Calu3 (cell line): ENCODE measurements around the gene ANKFY1. TPM values are rescaled to one million over a fixed set of nuclear protein-coding genes. Genes with fewer than 3 reads are reported as not detected.
"Not testable (repeated sequence)": the region's sequence is repeated elsewhere in the genome, so short reads cannot be mapped to it uniquely, and the experiment has no call there.

Experiments
- BruUV-seq: library from RNA; stranded (reverse); fragments of 400-500 nt; replicated peaks from 2 replicates; lab custom pipeline; 2021; lab: Mats Ljungman, UMichigan
- CTCF ChIA-PET: fragments of 300-600 bp; sonication (Branson Sonifier 250); formaldehyde crosslinking; loops from one replicate; lab custom pipeline; 2022; ENCODE audit warnings: antibody characterized with exemption; lab: Charles Lee
- DNase-seq: peaks from one replicate; pipeline ENCODE4 v3.0.0; 2022
- H3K27ac Mint-ChIP-seq: one replicate; pipeline ENCODE4 v1.8.0; 2022; ENCODE audit warnings: mixed read lengths; ENCODE audit not compliant: unreplicated experiment
- H3K27me3 Mint-ChIP-seq: one replicate; pipeline ENCODE4 v1.8.0; 2022; ENCODE audit warnings: mixed read lengths; ENCODE audit not compliant: unreplicated experiment
- H3K36me3 Mint-ChIP-seq: one replicate; pipeline ENCODE4 v1.8.0; 2022; ENCODE audit warnings: mild to moderate bottlenecking, moderate library complexity, mixed read lengths; ENCODE audit not compliant: insufficient read depth, unreplicated experiment
- H3K4me1 Mint-ChIP-seq: one replicate; pipeline ENCODE4 v1.8.0; 2022; ENCODE audit warnings: mild to moderate bottlenecking, low read depth, mixed read lengths; ENCODE audit not compliant: unreplicated experiment
- H3K4me3 Mint-ChIP-seq: one replicate; pipeline ENCODE4 v1.8.0; 2022; ENCODE audit warnings: mild to moderate bottlenecking, low read depth, moderate library complexity, mixed read lengths; ENCODE audit not compliant: unreplicated experiment
- H3K9me3 Mint-ChIP-seq: one replicate; pipeline ENCODE4 v1.8.0; 2022; ENCODE audit warnings: low read depth, mixed read lengths; ENCODE audit not compliant: unreplicated experiment
- CTCF ChIP-seq: fragments of 200-600 bp; IDR thresholded peaks from one replicate; pipeline ENCODE4 v1.8.0; 2022; ENCODE audit warnings: antibody characterized with exemption; ENCODE audit not compliant: unreplicated experiment
- intact Hi-C: fragments of 100-400 bp; cut with micrococcal nuclease; formaldehyde crosslinking; loops from one replicate; pipeline ENCODE4 v1.10.0; 2022; ENCODE audit not compliant: unreplicated experiment
- total RNA-seq: library from RNA; stranded (reverse); gene quantifications from 2 replicates; pipeline ENCODE4 v1.2.3, GENCODE V29; 2022

The ANKFY1 gene
- total RNA-seq, 1 experiment from 2014 or later, result 46.8 TPM

GRCh38 chr17:4140125-4140524, 123.7 kb downstream of the ANKFY1 start:
- Mint-ChIP-seq H3K27ac (peak overlapping the region; percentile 28), H3K36me3 (peaks cover 37% of the 10 kb centered on the region)

DNA sequence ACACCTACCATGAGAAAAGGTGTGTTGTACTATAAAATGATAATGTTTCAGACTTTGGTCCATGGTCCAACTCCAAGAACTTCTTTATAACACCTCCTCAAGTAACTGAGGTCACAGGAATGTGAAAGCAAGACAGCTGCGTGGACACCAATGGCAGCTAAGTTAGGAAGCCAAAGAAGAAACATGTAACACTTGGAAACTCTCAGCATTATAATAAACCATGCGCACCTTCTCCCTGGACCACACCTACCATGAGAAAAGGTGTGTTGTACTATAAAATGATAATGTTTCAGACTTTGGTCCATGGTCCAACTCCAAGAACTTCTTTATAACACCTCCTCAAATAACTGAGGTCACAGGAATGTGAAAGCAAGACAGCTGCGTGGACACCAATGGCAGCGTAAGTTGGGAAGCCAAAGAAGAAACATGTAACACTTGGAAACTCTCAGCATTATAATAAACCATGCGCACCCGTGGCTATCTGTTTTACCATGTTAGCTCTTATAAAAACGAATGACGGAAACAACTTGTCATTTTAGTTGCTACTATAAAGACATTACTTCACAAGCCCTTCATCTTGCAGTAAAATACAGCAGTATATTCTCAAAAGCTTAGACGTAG, 124.8 kb downstream of the ANKFY1 start:
- H3K4me3 Mint-ChIP-seq, H3K9me3 Mint-ChIP-seq, intact Hi-C loops, BruUV-seq, H3K27ac Mint-ChIP-seq, DNase-seq, H3K27me3 Mint-ChIP-seq, CTCF ChIA-PET: not testable (repeated sequence)
- Mint-ChIP-seq H3K36me3 (peaks cover 32% of the 10 kb centered on the region), H3K4me1 (peaks cover 29% of the 10 kb centered on the region)

More at GRCh38 chr17:4140125-4140524, 123.7 kb downstream of the ANKFY1 start:
- Mint-ChIP-seq H3K27me3 (no peaks in the 10 kb centered on the region), H3K9me3 (no peaks in the 10 kb centered on the region), H3K4me1 (peaks cover 29% of the 10 kb centered on the region), H3K4me3 (peak overlapping the region; percentile 9)
- no TSS peak for BruUV-seq
- CTCF ChIA-PET, result no interaction called here
- TF ChIP-seq CTCF, result no peak
- no peak for DNase-seq
- intact Hi-C loops, result no loop called here

GRCh38 chr17:4136373-4136772, 127.4 kb downstream of the ANKFY1 start:
- intact Hi-C loops, result no loop called here
- CTCF ChIA-PET, result interaction anchor here (0.6 kb wide), 1 partner anchor 8 kb away, joined by 3 read pairs; no protein-coding TSS in a partner anchor
- Mint-ChIP-seq H3K4me3 (no peak overlapping the region), H3K4me1 (peaks cover 24% of the 10 kb centered on the region), H3K27me3 (no peaks in the 10 kb centered on the region), H3K36me3 (peaks cover 5% of the 10 kb centered on the region), H3K27ac (no peak overlapping the region), H3K9me3 (no peaks in the 10 kb centered on the region)
- no peak for TF ChIP-seq CTCF
- no TSS peak for BruUV-seq
- DNase-seq, result no peak

DNA sequence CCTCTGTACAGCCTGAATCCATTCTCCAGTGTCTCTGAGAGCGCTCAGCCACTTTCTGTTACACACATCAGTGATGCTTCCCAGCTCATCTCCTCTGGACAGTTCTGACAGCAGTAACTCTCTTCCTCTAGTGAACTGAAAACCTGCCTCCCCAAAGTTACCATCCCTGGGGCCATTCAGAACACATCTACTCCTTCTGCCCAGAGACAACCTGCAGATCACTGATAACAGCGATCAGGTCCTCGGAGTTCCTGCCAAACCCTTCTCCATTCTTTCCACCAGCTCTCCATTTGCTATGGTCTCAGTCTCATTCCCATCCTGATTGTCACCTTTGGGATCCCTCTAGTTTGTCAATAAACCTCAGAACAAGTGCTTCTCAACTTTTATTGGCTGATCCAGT, 128.3 kb downstream of the ANKFY1 start:
- Mint-ChIP-seq H3K4me3 (no peak overlapping the region), H3K4me1 (peaks cover 21% of the 10 kb centered on the region), H3K27me3 (no peaks in the 10 kb centered on the region), H3K27ac (no peak overlapping the region), H3K36me3 (no peaks in the 10 kb centered on the region), H3K9me3 (no peaks in the 10 kb centered on the region)
- BruUV-seq, result no TSS peak
- intact Hi-C loops, result no loop called here
- DNase-seq, result no peak
- CTCF ChIA-PET, result no interaction called here
- TF ChIP-seq CTCF, result no peak

DNA sequence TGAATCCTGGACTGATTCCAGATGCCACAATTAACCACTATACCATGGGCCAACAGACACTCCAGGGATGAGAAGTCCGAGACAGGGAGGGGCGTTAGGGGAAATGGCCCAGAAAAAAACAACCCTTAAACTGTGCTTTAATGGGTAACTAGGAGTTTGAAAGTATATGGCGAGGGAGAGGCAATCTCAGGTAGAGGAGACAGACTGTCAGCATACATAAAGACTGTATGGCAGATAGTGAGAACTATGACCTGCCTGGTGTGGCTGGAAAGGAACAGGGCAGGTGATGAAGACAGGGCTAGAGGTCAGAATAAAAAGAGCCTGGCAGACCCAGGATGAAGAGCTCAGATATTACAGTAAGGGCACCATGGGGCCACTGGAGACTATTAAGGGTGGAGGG, 129.1 kb downstream of the ANKFY1 start:
- CTCF ChIA-PET, result no interaction called here
- Mint-ChIP-seq H3K4me1 (peaks cover 15% of the 10 kb centered on the region), H3K27ac (no peak overlapping the region)

More for the DNA sequence above, 129.1 kb downstream of the ANKFY1 start:
- H3K36me3 Mint-ChIP-seq, result no peaks in the 10 kb centered on the region
- H3K4me3 Mint-ChIP-seq, result no peak overlapping the region
- no peaks in the 10 kb centered on the region for H3K27me3 Mint-ChIP-seq
- no peaks in the 10 kb centered on the region for H3K9me3 Mint-ChIP-seq
- no peak for DNase-seq
- TF ChIP-seq CTCF, result no peak
- intact Hi-C loops, result no loop called here
- no TSS peak for BruUV-seq
